DND-41 (cell line): Measurements from ENCODE around the gene TBCK.

Experiments
- ATAC-seq: fragments of 200-7000 bp; cut with Tn5 transposase; 3 replicates; pipeline ENCODE4 v1.9.1; 2021; ENCODE audit warnings: low read depth; ENCODE audit not compliant: insufficient read depth
- DNase-seq: peaks from one replicate; pipeline ENCODE4 v3.0.0-alpha.2; 2020
- H2AFZ ChIP-seq: 2 replicates; pipeline ENCODE4 v1.6.0; 2012; ENCODE audit warnings: low read depth, low read length
- H3K27ac ChIP-seq: 2 replicates; pipeline ENCODE4 v1.5.1; 2012; ENCODE audit warnings: low read length, inconsistent platforms
- H3K27me3 ChIP-seq: fragments of 200-600 bp; sonication (generic); 2 replicates; pipeline ENCODE4 v1.6.0; 2012; ENCODE audit warnings: low read length, mild to moderate bottlenecking, inconsistent platforms; ENCODE audit not compliant: insufficient read depth, poor library complexity
- H3K36me3 ChIP-seq: 2 replicates; pipeline ENCODE4 v1.5.1; 2012; ENCODE audit warnings: low read length, inconsistent platforms; ENCODE audit not compliant: insufficient read depth
- H3K4me1 ChIP-seq: 2 replicates; pipeline ENCODE4 v1.5.1; 2012; ENCODE audit warnings: mild to moderate bottlenecking, low read length; ENCODE audit not compliant: insufficient read depth
- H3K4me2 ChIP-seq: 2 replicates; pipeline ENCODE4 v1.6.0; 2012; ENCODE audit warnings: mild to moderate bottlenecking, moderate library complexity, low read length, inconsistent platforms; ENCODE audit not compliant: insufficient read depth
- H3K4me3 ChIP-seq, 2 experiments: fragments of 200-600 bp in 1 of 2; shearing (Covaris generic) in 1 of 2; 2 replicates each; pipeline ENCODE4 v1.5.1; 2012 to 2016; ENCODE audit warnings: inconsistent platforms in 2 of 2, low read length in 2 of 2, mild to moderate bottlenecking in 2 of 2, low read depth in 1 of 2, moderate library complexity in 1 of 2
- H3K79me2 ChIP-seq: 2 replicates; pipeline ENCODE4 v1.6.0; 2012; ENCODE audit warnings: low read length, inconsistent platforms; ENCODE audit not compliant: insufficient read depth
- H3K9ac ChIP-seq: 2 replicates; pipeline ENCODE4 v1.6.0; 2012; ENCODE audit warnings: low read depth, mild to moderate bottlenecking, inconsistent platforms, low read length, moderate library complexity
- H3K9me3 ChIP-seq: 2 replicates; pipeline ENCODE4 v1.5.1; 2012; ENCODE audit warnings: low read length, moderate library complexity, mild to moderate bottlenecking, inconsistent platforms; ENCODE audit not compliant: insufficient read depth, severe bottlenecking
- H4K20me1 ChIP-seq: 2 replicates; pipeline ENCODE4 v1.6.0; 2012; ENCODE audit warnings: low read length; ENCODE audit not compliant: insufficient read depth
- CTCF ChIP-seq: IDR thresholded peaks from 2 replicates; pipeline ENCODE4 v1.5.1; 2012; ENCODE audit warnings: borderline replicate concordance, low read length, moderate library complexity, mild to moderate bottlenecking; ENCODE audit not compliant: poor library complexity, severe bottlenecking; ENCODE audit errors: extremely low read depth
- EZH2 ChIP-seq: IDR thresholded peaks from 3 replicates; pipeline ENCODE4 v1.6.1; 2012; ENCODE audit warnings: borderline replicate concordance, low read depth, mild to moderate bottlenecking, moderate library complexity, low read length, inconsistent platforms; ENCODE audit not compliant: severe bottlenecking

TBCK gene

GRCh38 chr4:106063009-106063408 is 253.0 kb downstream of the TBCK start:
- Histone ChIP-seq H3K4me1 (no peaks in the 10 kb centered on the region), H3K27ac (no peak overlapping the region), H3K36me3 (no peaks in the 10 kb centered on the region), H3K4me3 (no peak overlapping the region), H3K79me2 (no peaks in the 10 kb centered on the region), H4K20me1 (no peaks in the 10 kb centered on the region), H3K27me3 (no peaks in the 10 kb centered on the region), H2AFZ (no peak overlapping the region), H3K9me3 (no peaks in the 10 kb centered on the region), H3K4me2 (no peak overlapping the region), H3K9ac (no peak overlapping the region)
- ATAC-seq, result no peak
- no peak for TF ChIP-seq CTCF
- no peak for TF ChIP-seq EZH2
- no peak for DNase-seq

GRCh38 chr4:106062452-106062875 is 253.5 kb downstream of the TBCK start:
- Histone ChIP-seq H3K79me2 (no peaks in the 10 kb centered on the region), H2AFZ (no peak overlapping the region), H3K27me3 (no peaks in the 10 kb centered on the region), H3K4me1 (no peaks in the 10 kb centered on the region), H3K27ac (no peak overlapping the region), H3K4me3 (no peak overlapping the region), H3K4me2 (no peak overlapping the region), H4K20me1 (no peaks in the 10 kb centered on the region), H3K9ac (no peak overlapping the region), H3K36me3 (no peaks in the 10 kb centered on the region), H3K9me3 (no peaks in the 10 kb centered on the region)
- DNase-seq, result no peak
- TF ChIP-seq EZH2 (no peak), CTCF (no peak)
- ATAC-seq, result no peak

GRCh38 chr4:106058921-106059320 is 257.1 kb downstream of the TBCK start:
- no peaks in the 10 kb centered on the region for H3K79me2 ChIP-seq
- no peaks in the 10 kb centered on the region for H4K20me1 ChIP-seq
- no peak overlapping the region for H3K9ac ChIP-seq
- no peak overlapping the region for H3K27ac ChIP-seq
- no peak overlapping the region for H2AFZ ChIP-seq
- no peak for DNase-seq
- H3K27me3 ChIP-seq, result no peaks in the 10 kb centered on the region
- no peaks in the 10 kb centered on the region for H3K4me1 ChIP-seq
- no peak for TF ChIP-seq CTCF
- no peak for TF ChIP-seq EZH2
- H3K4me3 ChIP-seq, result no peak overlapping the region
- no peak overlapping the region for H3K4me2 ChIP-seq
- H3K9me3 ChIP-seq, result no peaks in the 10 kb centered on the region
- no peak for ATAC-seq
- H3K36me3 ChIP-seq, result no peaks in the 10 kb centered on the region

GRCh38 chr4:106056914-106057313 is 259.1 kb downstream of the TBCK start:
- DNase-seq, result no peak
- Histone ChIP-seq H3K27ac (no peak overlapping the region), H3K9ac (no peak overlapping the region)

More at GRCh38 chr4:106056914-106057313, 259.1 kb downstream of the TBCK start:
- Histone ChIP-seq H3K79me2 (no peaks in the 10 kb centered on the region), H3K27me3 (no peaks in the 10 kb centered on the region), H4K20me1 (no peaks in the 10 kb centered on the region), H3K4me1 (no peaks in the 10 kb centered on the region), H3K4me2 (no peak overlapping the region), H3K4me3 (no peak overlapping the region), H3K9me3 (no peaks in the 10 kb centered on the region), H3K36me3 (no peaks in the 10 kb centered on the region), H2AFZ (no peak overlapping the region)
- TF ChIP-seq CTCF, result no peak
- no peak for TF ChIP-seq EZH2
- ATAC-seq, result no peak
